NCI-H82 treated with DMSO at 0.1 percent for 48 hours (cell line): ENCODE measurements around the gene SETBP1.

Experiments used
- DNase-seq: peaks from one replicate; lab custom pipeline; 2025; ENCODE audit not compliant: unreplicated experiment; lab: John Stamatoyannopoulos, UW

SETBP1 gene

GRCh38 chr18:44895176-44895798 is 214.6 kb downstream of the SETBP1 start:
- DNase-seq = peak; percentile 15

GRCh38 chr18:44896846-44897245 is 216.2 kb downstream of the SETBP1 start:
- DNase-seq = no peak

- DNase-seq = no peak
These were observed 216.7 kb downstream of the SETBP1 start for GRCh38 chr18:44897411-44897810.

- no peak for DNase-seq
These were observed 217.1 kb downstream of the SETBP1 start for GRCh38 chr18:44897816-44898215.

- DNase-seq = no peak
These were observed 217.8 kb downstream of the SETBP1 start for GRCh38 chr18:44898498-44898897.

- DNase-seq = no peak
These were observed 219.1 kb downstream of the SETBP1 start for GRCh38 chr18:44899832-44900231.

GRCh38 chr18:44900627-44901026 is 219.9 kb downstream of the SETBP1 start:
- no peak for DNase-seq

GRCh38 chr18:44901283-44901682 is 220.6 kb downstream of the SETBP1 start:
- DNase-seq = no peak

GRCh38 chr18:44903327-44903726 is 222.6 kb downstream of the SETBP1 start:
- no peak for DNase-seq

GRCh38 chr18:44904768-44905167 is 224.1 kb downstream of the SETBP1 start:
- no peak for DNase-seq

- DNase-seq = no peak
These were observed 228.6 kb downstream of the SETBP1 start for GRCh38 chr18:44909191-44909719.

GRCh38 chr18:44911260-44911659 is 230.6 kb downstream of the SETBP1 start:
- DNase-seq = no peak

- no peak for DNase-seq
These were observed 231.1 kb downstream of the SETBP1 start for GRCh38 chr18:44911773-44912172.

GRCh38 chr18:44912740-44913478 is 232.2 kb downstream of the SETBP1 start:
- no peak for DNase-seq

GRCh38 chr18:44914028-44914427 is 233.3 kb downstream of the SETBP1 start:
- no peak for DNase-seq

- DNase-seq = no peak
These were observed 234.5 kb downstream of the SETBP1 start for GRCh38 chr18:44915213-44915612.

- no peak for DNase-seq
These were observed 235.0 kb downstream of the SETBP1 start for GRCh38 chr18:44915661-44916060.

- DNase-seq = no peak
These were observed 235.9 kb downstream of the SETBP1 start for GRCh38 chr18:44916429-44917207.

- DNase-seq = no peak
These were observed 236.8 kb downstream of the SETBP1 start for GRCh38 chr18:44917216-44918141.

GRCh38 chr18:44918142-44918476 is 237.4 kb downstream of the SETBP1 start:
- DNase-seq = no peak

- no peak for DNase-seq
These were observed 239.8 kb downstream of the SETBP1 start for GRCh38 chr18:44920441-44920840.
